ENCODE measurements around the gene DUSP12.
A peak's percentile ranks its signal among the peaks of the same experiment; 100 is the strongest.

Gene DUSP12, protein sequence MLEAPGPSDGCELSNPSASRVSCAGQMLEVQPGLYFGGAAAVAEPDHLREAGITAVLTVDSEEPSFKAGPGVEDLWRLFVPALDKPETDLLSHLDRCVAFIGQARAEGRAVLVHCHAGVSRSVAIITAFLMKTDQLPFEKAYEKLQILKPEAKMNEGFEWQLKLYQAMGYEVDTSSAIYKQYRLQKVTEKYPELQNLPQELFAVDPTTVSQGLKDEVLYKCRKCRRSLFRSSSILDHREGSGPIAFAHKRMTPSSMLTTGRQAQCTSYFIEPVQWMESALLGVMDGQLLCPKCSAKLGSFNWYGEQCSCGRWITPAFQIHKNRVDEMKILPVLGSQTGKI

DNA sequence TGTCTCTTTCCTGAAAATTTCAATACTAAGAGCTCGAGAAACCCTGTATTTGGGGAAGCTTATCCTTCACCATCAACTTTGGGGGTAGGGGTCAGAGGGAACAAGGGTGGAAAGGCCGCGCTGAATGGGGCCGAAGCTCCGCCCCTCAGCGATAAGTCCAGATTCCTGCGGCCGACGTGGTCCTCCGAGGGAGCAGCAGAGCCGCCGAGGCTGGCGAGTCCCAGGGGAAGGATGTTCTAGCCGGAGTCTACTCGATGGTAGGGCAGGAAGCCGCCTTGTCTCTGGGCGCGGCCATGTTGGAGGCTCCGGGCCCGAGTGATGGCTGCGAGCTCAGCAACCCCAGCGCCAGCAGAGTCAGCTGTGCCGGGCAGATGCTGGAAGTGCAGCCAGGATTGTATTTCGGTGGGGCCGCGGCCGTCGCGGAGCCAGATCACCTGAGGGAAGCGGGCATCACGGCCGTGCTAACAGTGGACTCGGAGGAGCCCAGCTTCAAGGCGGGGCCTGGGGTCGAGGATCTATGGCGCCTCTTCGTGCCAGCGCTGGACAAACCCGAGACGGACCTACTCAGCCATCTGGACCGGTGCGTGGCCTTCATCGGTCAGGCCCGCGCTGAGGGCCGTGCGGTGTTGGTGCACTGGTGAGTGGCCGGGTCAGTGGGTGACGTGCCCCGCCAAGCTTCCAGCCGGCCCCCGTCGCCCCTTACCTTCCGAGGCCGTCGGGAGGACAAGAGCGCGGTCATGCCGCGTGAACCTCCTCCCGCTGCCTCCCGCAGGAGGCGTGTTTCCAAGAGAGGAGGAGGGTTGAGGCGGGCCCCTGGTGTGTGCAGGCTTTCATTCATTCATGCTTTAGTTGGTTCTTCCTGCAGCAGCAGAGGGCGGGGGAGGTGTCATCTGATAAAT, at the start of gene DUSP12:
Gene DUSP12 (plus strand): TSS at position 278 of the 899 bp plus-strand sequence. CDS start 16 bp downstream, at position 294.
- Mint-ChIP-seq H3K27me3 (peaks cover 16% of the 10 kb centered on the region), H3K4me1 (peaks cover 69% of the 10 kb centered on the region), H3K4me3 (peak within 1 kb of the TSS; percentile 100), H3K9me3 (peaks cover 6 to 12% of the 10 kb centered on the region in 2 donors), H3K27ac (peak within 1 kb of the TSS; percentile 98)
- ATAC-seq (peak; percentile 98), DNase-seq (peak; percentile 89 to 93)

DNA sequence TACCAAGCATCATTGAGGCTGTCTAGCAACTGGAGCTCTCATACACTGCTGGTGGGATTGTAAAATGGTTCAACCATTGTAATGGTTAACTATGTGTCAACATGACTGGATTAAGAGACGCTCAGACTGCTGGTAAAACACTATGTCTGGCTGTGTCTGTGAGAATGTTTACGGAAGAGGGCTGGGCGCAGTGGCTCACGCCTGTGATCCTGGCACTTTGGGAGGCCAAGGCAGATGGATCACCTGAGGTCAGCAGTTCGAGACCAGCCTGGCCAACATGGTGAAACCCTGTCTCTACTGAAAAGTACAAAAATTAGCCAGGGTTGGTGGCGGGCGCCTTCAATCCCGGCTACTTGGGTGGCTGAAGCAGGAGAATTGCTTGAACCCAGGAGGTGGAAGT, 47.3 kb upstream of the DUSP12 start:
- H3K4me1 Mint-ChIP-seq, result no peaks in the 10 kb centered on the region
- ATAC-seq (no peak), DNase-seq (no peak)
- H3K9me3 Mint-ChIP-seq, result no peaks in the 10 kb centered on the region
- H3K27me3 Mint-ChIP-seq, result peaks cover 15% of the 10 kb centered on the region
- H3K4me3 Mint-ChIP-seq, result no peak overlapping the region
- H3K27ac Mint-ChIP-seq, result no peak overlapping the region

DNA sequence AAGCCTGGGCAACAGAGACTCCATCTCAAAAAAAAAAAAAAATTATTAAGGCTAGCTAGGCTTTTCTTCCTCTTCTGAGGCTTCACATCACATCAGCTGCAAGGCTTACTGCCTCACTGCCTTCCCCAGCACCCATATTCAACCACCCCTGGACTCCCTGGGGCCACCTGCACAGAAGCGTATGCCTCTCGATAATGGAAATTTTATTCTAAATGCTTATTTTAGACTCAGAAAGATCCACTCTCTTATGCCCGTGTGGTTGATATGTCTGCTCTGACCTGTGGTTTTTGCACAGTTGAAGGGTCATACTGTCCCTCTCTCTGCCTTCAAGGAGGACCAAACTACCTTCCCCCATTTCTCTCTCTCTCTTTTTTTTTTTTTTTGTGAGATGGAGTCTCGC, 44.0 kb upstream of the DUSP12 start:
- Mint-ChIP-seq H3K27me3 (peaks cover 15% of the 10 kb centered on the region), H3K4me3 (no peak overlapping the region), H3K4me1 (no peaks in the 10 kb centered on the region), H3K9me3 (no peaks in the 10 kb centered on the region), H3K27ac (no peak overlapping the region)
- ATAC-seq (no peak), DNase-seq (no peak)

DNA sequence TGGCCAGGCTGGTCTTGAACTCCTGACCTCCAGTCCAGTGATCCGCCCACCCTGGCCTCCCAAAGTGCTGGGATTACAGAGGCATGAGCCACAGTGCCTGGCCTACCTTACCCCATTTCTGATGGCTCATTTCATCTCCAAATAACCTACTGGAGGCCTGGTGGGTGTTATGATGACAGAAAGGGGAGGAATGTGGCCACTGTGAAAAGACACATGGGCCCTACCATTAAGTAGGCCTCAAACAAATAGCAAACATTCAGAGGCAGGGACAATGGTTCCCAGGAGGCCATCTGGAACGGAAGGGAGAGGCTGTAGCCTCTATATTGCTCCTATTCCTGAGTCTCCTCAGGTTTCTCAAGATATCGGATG, 43.5 kb upstream of the DUSP12 start:
- Mint-ChIP-seq H3K27me3 (peaks cover 18% of the 10 kb centered on the region), H3K4me1 (no peaks in the 10 kb centered on the region), H3K27ac (no peak overlapping the region), H3K4me3 (no peak overlapping the region), H3K9me3 (no peaks in the 10 kb centered on the region)
- no peak for DNase-seq
- ATAC-seq, result no peak

DNA sequence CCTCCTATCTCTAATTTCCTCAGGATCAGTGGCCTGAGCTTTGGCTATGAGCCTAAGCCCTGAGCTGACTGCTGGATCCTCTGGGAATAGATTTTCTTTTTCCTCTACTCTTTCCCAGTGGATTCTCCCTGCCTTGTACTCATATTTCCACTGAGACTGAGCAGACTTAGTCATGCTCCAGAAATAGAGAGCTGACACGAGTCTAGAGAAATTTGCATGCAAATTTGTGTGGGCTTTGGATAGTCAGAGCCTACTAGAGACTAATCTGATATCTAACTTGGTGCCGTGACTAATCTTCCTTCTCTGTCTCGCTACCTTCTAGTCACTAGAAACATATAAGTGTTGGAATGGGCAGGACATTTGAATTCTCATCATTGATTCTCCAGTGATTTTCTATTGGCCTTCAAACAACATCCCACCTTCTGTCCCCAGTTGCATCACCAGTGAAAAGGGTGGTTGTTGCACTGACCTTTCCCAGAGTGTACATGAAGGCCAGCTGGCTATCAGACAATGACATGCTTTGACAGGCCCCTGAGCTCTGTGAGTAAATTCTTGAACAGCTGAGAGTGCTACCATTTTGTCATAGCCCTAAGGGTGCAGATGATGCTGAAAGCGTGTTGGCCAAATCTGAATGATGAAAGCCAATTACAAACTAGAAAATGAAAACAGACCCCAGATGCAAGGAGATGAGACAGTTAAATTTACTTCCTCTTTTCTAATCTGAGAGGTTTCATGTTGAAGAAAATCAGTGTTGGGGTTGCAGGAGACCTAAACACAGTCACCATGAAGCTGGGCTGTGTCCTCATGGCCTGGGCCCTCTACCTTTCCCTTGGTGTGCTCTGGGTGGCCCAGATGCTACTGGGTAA, 42.9 kb upstream of the DUSP12 start, which contains the start of gene FCRLA:
Gene FCRLA (plus strand): TSS at position 748 of the 866 bp plus-strand sequence. CDS start 36 bp downstream, at position 784.
- H3K4me3 Mint-ChIP-seq, result no peak within 1 kb of the TSS
- DNase-seq (no peak), ATAC-seq (peak; percentile 68)
- H3K4me1 Mint-ChIP-seq, result no peaks in the 10 kb centered on the region
- H3K9me3 Mint-ChIP-seq, result no peaks in the 10 kb centered on the region
- H3K27ac Mint-ChIP-seq, result no peak within 1 kb of the TSS
- H3K27me3 Mint-ChIP-seq, result peaks cover 18% of the 10 kb centered on the region

DNA sequence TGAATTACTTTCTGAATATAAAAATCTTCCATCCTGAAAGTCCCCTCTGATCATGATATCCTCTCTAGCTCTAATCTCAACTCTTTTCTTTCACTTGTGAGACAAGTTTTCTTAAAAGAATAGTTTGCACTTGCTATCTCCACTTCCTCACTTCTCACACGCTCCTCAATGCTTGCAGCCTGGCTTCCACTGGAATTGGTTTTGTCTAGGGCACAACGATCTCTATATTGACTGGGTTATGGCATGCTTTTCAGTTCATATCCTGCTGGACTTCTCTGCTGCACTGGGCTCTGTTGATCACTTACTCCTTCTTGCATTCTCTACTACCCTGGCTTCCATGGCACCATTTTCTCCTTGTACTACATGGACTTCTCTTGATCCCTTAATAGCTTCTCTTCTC, 42.1 kb upstream of the DUSP12 start:
- Mint-ChIP-seq H3K9me3 (no peaks in the 10 kb centered on the region), H3K27ac (no peak overlapping the region), H3K27me3 (peaks cover 18% of the 10 kb centered on the region), H3K4me3 (no peak overlapping the region), H3K4me1 (no peaks in the 10 kb centered on the region)
- DNase-seq (no peak), ATAC-seq (no peak)

DNA sequence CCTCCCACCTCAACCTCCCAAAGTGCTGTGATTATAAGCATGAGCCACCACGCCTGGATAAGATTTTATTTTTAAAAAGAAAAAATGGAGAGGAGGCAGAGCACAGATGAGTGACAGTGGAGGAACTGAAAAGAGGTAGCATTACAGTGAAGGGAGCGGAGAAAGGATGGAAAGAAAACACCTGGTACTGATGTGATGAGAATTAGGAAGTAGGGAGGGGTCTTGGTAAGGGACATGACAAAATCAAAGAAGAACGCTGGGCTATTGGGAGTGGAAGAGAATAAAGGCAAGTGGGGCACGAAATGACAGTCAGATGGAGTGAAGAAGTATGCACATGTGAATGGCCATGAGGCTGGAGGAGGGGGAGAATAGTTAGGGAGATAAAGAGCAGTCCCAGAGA, 40.2 kb upstream of the DUSP12 start:
- Mint-ChIP-seq H3K27me3 (peaks cover 18% of the 10 kb centered on the region), H3K4me1 (no peaks in the 10 kb centered on the region), H3K9me3 (no peaks in the 10 kb centered on the region), H3K4me3 (no peak overlapping the region), H3K27ac (no peak overlapping the region)
- DNase-seq (no peak), ATAC-seq (no peak)

DNA sequence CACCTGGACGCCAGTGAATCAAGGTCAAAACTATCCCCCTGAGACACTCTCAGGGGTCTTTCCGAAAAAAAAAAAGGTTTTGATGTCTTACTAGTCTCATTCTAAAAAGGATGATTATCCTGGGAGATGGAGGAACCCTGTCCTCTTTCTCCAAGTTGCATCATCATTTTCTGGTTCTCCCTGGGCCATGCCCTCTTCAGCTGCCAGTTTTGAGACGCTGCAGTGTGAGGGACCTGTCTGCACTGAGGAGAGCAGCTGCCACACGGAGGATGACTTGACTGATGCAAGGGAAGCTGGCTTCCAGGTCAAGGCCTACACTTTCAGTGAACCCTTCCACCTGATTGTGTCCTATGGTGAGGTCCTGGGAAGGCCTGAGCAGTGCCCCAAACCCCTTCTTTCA, 39.0 kb upstream of the DUSP12 start:
- DNase-seq, result no peak
- no peak overlapping the region for H3K27ac Mint-ChIP-seq
- H3K4me3 Mint-ChIP-seq, result no peak overlapping the region
- H3K4me1 Mint-ChIP-seq, result no peaks in the 10 kb centered on the region
- ATAC-seq, result no peak
- H3K27me3 Mint-ChIP-seq, result peaks cover 18% of the 10 kb centered on the region
- no peaks in the 10 kb centered on the region for H3K9me3 Mint-ChIP-seq

DNA sequence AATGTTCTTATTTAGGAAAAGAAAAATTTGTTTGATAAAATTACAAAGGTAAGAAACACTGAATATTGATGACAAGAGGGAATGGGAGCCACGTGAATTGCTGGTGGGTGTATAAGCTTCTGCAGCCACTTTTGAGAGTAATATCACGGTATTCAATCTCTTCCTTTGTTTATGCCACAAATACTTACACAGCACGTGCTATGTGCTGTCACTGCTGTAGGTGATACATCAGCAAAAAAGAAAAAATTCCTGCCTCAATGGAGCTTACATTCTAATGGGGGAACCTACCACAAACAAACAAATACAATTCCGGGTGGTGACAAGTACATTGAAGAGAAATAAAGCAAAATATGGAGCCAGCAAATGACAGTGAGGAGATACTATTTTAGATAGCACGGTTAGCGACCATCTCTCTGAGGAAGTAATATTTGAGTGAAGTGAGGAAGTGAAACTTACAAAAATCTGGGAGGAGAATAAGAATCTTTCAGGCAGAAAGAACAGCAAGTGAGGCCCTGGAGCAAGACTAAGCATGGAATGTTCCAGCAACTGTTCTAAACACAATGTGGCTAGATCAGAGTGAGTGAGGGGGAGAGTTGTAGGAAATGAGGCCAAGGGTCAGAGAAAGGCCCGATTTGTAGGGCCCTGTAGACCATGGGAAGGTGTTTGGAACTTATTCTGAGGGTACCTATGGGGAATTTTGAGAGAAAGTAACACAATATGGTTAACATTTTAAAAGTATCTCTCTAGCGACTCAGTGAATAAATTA, 30.8 kb upstream of the DUSP12 start:
- peaks cover 23% of the 10 kb centered on the region for H3K27me3 Mint-ChIP-seq
- no peak overlapping the region for H3K4me3 Mint-ChIP-seq
- H3K27ac Mint-ChIP-seq, result peak overlapping the region in 1 of 2 donors; percentile 28
- peaks cover 21% of the 10 kb centered on the region for H3K4me1 Mint-ChIP-seq
- DNase-seq (no peak), ATAC-seq (no peak)
- no peaks in the 10 kb centered on the region for H3K9me3 Mint-ChIP-seq

DNA sequence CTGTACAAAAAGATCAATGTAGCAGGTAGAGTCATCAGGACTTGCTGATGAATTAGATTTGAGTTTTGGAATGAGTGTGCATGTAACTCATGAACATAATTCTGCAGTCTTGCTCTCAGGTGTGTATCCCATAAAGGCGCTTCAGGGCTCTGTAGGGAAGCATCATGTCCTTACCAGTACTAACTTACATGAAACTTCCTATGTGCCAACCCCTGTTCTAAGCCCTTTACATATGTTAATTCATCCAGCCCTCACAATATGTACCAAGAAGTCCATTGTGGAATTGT, 30.3 kb upstream of the DUSP12 start:
- Mint-ChIP-seq H3K4me1 (peaks cover 21% of the 10 kb centered on the region), H3K4me3 (no peak overlapping the region), H3K27ac (no peak overlapping the region)

DNA sequence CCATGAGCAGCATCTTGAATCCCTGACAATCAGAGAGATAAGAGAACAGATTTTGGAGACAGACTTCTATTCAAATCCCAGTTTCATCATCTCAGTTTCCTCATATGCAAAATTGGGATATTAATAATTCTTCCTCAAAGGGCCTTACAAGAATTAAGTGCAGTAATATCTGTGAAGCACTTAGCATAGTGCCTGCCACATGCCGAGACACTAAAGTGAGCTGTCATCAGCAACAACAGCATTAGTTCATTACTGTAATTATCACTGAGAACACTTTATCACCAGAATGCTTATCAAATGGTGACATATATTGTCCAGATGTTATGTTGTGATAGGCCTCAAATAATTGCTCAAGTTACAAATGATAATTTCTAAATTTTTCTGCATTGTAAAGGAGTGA, 29.2 kb upstream of the DUSP12 start:
- peaks cover 37% of the 10 kb centered on the region for H3K27me3 Mint-ChIP-seq
- H3K27ac Mint-ChIP-seq, result no peak overlapping the region
- no peak overlapping the region for H3K4me3 Mint-ChIP-seq
- H3K9me3 Mint-ChIP-seq, result no peaks in the 10 kb centered on the region
- peaks cover 31% of the 10 kb centered on the region for H3K4me1 Mint-ChIP-seq
- DNase-seq (no peak), ATAC-seq (no peak)

More for the DNA sequence above, 30.3 kb upstream of the DUSP12 start:
- Mint-ChIP-seq H3K27me3 (peaks cover 27% of the 10 kb centered on the region), H3K9me3 (no peaks in the 10 kb centered on the region)
- DNase-seq, result no peak
- ATAC-seq, result no peak

DNA sequence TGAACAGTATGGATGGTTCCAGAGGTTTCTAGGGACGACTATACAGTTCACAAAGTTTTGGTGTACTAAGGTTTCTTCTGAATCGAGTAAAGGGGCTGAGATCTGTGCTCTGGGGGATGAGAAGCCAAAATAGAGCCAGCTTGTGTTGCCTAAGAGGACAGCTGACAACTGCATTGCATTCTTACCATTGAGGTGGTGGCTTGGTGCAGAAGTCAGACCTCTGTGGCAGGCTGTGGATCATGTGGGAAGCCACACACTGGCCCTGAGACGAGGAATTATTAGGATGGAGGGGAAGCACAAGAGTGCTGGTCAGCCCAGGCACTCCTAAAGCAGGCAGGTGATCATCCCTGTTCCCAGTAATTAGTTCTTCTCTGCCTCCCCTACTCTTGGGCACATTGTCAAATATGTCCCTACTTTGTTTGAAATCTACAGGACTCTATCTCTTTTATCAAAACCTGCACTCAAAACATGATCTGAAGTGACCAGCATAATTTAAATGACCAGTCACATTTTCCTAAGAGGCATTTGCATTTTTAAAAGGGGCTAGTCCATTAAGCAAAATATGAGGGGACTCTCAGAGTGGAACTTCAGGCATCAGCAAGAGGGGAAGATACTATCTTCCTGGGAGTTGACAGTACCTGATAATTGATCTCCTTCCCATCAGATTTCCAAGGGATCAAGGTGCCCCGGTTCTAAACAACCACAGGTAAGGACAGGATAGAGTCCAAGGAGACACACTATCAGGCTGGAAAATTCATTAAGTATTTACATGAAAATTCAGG, 28.4 kb upstream of the DUSP12 start, which contains the start of gene FCRLB:
Gene FCRLB (plus strand): TSS at position 589 of the 782 bp plus-strand sequence. CDS start 1,129 bp downstream, outside the sequence.
- ATAC-seq, result no peak
- no peak for DNase-seq
- Mint-ChIP-seq H3K4me1 (peaks cover 38% of the 10 kb centered on the region), H3K27me3 (peaks cover 42% of the 10 kb centered on the region), H3K27ac (no peak within 1 kb of the TSS), H3K4me3 (no peak within 1 kb of the TSS), H3K9me3 (no peaks in the 10 kb centered on the region)

DNA sequence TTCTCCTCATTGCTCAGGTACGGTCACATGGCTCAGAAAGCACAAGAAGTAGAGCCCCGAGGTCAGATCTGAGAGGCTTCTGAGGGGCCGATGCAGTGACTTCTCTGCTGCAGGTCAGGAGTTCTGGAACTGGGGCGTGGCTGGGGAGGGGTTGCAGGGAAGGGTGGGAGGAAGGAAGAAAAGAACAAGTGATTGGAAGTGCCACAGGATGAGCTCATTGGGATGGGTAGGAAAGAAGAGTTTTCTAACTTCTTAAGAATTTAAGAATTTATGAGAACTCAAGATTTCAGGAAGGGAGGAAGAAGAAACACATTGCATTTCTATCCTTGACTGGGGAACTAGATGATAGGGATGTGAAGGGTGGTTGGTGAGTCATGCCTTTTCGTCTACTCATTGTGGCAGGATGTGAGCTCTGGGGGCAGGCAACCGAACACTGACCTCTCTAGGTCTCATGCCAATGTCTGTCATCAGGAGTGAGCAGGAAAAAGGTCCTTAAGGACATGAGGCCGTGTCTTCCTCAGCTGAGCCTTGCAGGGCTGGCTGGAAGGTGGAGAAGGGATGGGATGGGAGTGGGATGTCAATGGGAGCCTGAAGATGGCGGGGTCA, 27.7 kb upstream of the DUSP12 start:
- H3K4me3 Mint-ChIP-seq, result no peak overlapping the region
- H3K9me3 Mint-ChIP-seq, result no peaks in the 10 kb centered on the region
- no peak for DNase-seq
- H3K27ac Mint-ChIP-seq, result no peak overlapping the region
- H3K4me1 Mint-ChIP-seq, result peaks cover 40% of the 10 kb centered on the region
- ATAC-seq, result no peak
- peaks cover 42% of the 10 kb centered on the region for H3K27me3 Mint-ChIP-seq

DNA sequence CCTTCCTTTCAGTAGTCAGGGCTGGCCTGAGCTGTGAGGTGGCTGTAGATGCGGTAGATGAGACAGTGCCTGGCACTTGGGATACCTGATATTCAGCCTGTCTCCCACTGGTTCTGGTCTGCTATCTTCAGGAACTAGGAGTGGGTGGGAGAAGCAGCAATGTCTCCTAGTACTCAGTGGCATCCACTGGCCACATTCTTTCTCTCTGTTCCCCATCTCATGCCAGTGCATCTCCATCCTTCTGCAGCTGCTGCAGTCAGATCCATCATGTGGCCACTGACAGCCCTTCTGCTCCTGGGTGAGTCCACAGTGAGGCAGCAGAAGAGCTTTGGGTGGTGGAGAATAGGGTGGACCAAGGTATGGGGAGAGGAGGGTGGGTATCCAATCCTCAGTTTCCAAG, 27.2 kb upstream of the DUSP12 start:
- Mint-ChIP-seq H3K27ac (no peak overlapping the region), H3K27me3 (peaks cover 42% of the 10 kb centered on the region), H3K4me3 (no peak overlapping the region), H3K4me1 (peaks cover 42% of the 10 kb centered on the region), H3K9me3 (no peaks in the 10 kb centered on the region)
- DNase-seq (no peak), ATAC-seq (no peak)

All from stimulated activated naive CD8-positive, alpha-beta T cell treated with anti-CD3 and anti-CD28 coated beads, Interleukin-15, amount 100 ng/mL, for 72 hours (primary cell).